ENCODE data around the gene LRRC36. TPM values are rescaled to one million over a fixed set of nuclear protein-coding genes. Genes with fewer than 3 reads are reported as not detected.

The LRRC36 gene
- total and polyA plus RNA-seq, 9 of the 15 experiments (the other 6 are each of a cell fraction or from before 2014, with no cell fraction given), result 0.09 to 0.40 (median 0.17) TPM; not detected in 1

DNA sequence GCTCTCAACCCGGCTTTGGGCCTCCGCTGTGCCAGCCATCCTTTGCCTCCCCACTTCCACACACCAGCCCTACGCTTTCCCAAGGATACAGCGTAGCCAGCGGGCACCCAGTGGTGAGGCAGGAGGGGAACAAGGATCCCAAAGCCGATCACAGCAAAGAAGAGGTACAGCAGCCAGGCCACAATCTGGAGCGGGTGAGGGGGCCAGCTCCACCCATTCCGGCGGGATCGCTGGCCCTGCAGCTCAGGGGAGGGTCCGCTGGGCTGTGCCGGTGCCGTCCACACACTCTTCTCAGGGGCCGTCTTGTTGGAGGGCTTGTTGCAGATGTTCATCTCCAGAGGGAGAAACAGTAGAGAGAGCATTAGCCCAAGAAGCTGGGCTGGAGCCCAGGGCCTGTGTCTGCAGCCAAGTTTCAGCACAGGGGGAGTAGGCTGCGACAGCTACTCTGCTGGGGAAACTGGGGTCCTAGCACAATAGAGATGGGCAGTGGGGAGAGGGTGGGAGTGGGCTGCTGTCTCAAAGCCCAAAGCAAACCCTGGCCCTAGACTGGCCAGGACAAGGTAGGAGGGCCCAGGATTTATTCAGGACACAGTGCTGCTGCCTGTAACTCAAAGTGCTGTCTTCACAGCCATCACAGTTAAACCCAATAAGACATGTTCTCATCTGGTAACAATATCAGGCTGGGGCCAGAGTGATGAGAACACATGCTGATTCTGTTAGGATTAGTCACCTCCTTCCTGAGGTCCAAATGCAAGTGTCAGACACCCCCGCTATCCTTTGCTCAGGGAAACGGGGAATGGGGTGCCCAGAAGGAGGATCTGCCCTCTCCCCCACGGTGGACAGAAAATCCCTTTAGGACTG is 79.7 kb downstream of the LRRC36 start:
- Histone ChIP-seq H4K20me1 (replicated peaks; ENCODE audit: control insufficient read depth, insufficient read depth, low read length) (0 out of 2 replicates have a peak, but pooled peaks cover 4% of the 10 kb centered on the region), H3K9ac (ENCODE audit: insufficient read depth in 1 of 2, low read depth in 2 of 2, low read length in 2 of 2) (peak overlapping the region in 1 of 2 experiments; percentile 76; a peak in 1 of 4 replicates), H3K9me3 (replicated peaks; ENCODE audit: control insufficient read depth, insufficient read depth, low read depth, low read length) (no peaks in the 10 kb centered on the region), H3K4me3 (no peak overlapping the region), H3K79me2 (ENCODE audit: control insufficient read depth, insufficient read depth, low read length) (no peaks in the 10 kb centered on the region), H3K4me2 (ENCODE audit: insufficient read depth, low read length) (no peak overlapping the region), H2AFZ (ENCODE audit: low read depth, low read length) (no peak overlapping the region), H3K27me3 (ENCODE audit: control insufficient read depth in 2 of 2, insufficient read depth in 2 of 2, low read length in 2 of 2) (peaks cover 27 to 62% of the 10 kb centered on the region in 2 experiments), H3K27ac (ENCODE audit: extremely low read depth, low read depth, low read length) (no peak overlapping the region), H3K9me1 (ENCODE audit: control insufficient read depth, insufficient read depth, low read length) (no peaks in the 10 kb centered on the region), H3K36me3 (ENCODE audit: control insufficient read depth, insufficient read depth, low read length) (no peaks in the 10 kb centered on the region), H3K4me1 (replicated peaks in 1 of 2; ENCODE audit: control insufficient read depth in 2 of 2, insufficient read depth in 2 of 2, low read length in 2 of 2) (peaks cover 0 to 9% of the 10 kb centered on the region in 2 experiments; a peak in 2 of 5 replicates)
- TF ChIP-seq ZNF3 (CRISPR knock-in tag; IDR thresholded peaks at IDR 0.05) (no peak), EGR1 (conservative IDR thresholded peaks at IDR 0.05) (0 out of 2 replicates have a peak, but pooled peaks have one; percentile 14)
- in situ Hi-C loops (cut with MboI) (loop anchor here (25.0 kb wide), 1 partner anchor 444 kb away; the partner anchor contains the start of gene CES3), intact Hi-C loops (cut with micrococcal nuclease) (loop anchor here (10.0 kb wide), 1 partner anchor 392 kb away; no protein-coding TSS in a partner anchor)
- ChIA-PET POLR2A (interaction anchor here (1.0 kb wide), 1 partner anchor 141 kb away, joined by 4 read pairs; no protein-coding TSS in a partner anchor), CTCF (ENCODE audit: low intra/inter-chr PET ratio) (no interaction called here)
- BruUV-seq (replicated peaks), result no TSS peak
- FAIRE-seq (peak; percentile 37), ATAC-seq (no peak), DNase-seq (ENCODE audit: extremely low read depth in 1 of 4, low spot score in 3 of 4) (no peak)
- WGBS (ENCODE audit: insufficient coverage, low coverage, missing lambda C conversion rate), result 13% methylated on average over 18 of the region's 18 CpGs

Data from K562 (cell line).